GM23338 (cell line): Measurements from ENCODE around the gene TTC8. TPM values are rescaled to one million over a fixed set of nuclear protein-coding genes. Genes with fewer than 3 reads are reported as not detected.

ENCODE experiments used
- ATAC-seq: fragments of 200-7000 bp; cut with Tn5 transposase; 3 replicates; pipeline ENCODE4 v1.9.1; 2020
- DNase-seq: peaks from one replicate; pipeline ENCODE4 v3.0.0-alpha.2; 2015; ENCODE audit warnings: low spot score
- H2AFZ ChIP-seq: fragments of 200-600 bp; sonication (generic); 2 replicates; pipeline ENCODE4 v1.8.0; 2016; ENCODE audit warnings: antibody characterized with exemption, mild to moderate bottlenecking, moderate library complexity
- H3F3A ChIP-seq: fragments of 200-600 bp; sonication (generic); replicated peaks from 2 replicates; pipeline ENCODE4 v1.8.0; 2017; ENCODE audit warnings: antibody characterized with exemption, mixed run types, low read depth
- H3K27ac ChIP-seq: fragments of 200-600 bp; sonication (generic); 2 replicates; pipeline ENCODE4 v1.6.1; 2016; ENCODE audit warnings: low read depth
- H3K27me3 ChIP-seq: fragments of 200-600 bp; sonication (generic); 2 replicates; pipeline ENCODE4 v1.8.0; 2016; ENCODE audit warnings: mild to moderate bottlenecking, mixed run types, moderate library complexity; ENCODE audit not compliant: insufficient read depth
- H3K36me3 ChIP-seq: fragments of 200-600 bp; sonication (generic); 2 replicates; pipeline ENCODE4 v1.8.0; 2016; ENCODE audit warnings: mild to moderate bottlenecking; ENCODE audit not compliant: insufficient read depth
- H3K4me1 ChIP-seq: fragments of 200-600 bp; sonication (generic); 2 replicates; pipeline ENCODE4 v1.8.0; 2016; ENCODE audit warnings: mild to moderate bottlenecking, moderate library complexity; ENCODE audit not compliant: insufficient read depth
- H3K4me2 ChIP-seq: fragments of 200-600 bp; sonication (generic); 2 replicates; pipeline ENCODE4 v1.7.1; 2017; ENCODE audit warnings: mixed run types
- H3K4me3 ChIP-seq: fragments of 200-600 bp; sonication (generic); 2 replicates; pipeline ENCODE4 v1.6.1; 2016; ENCODE audit warnings: mixed run types
- H3K79me2 ChIP-seq: fragments of 200-600 bp; sonication (generic); replicated peaks from 2 replicates; pipeline ENCODE4 v1.8.0; 2017; ENCODE audit warnings: mild to moderate bottlenecking; ENCODE audit not compliant: insufficient read depth
- H3K9me2 ChIP-seq: fragments of 200-600 bp; sonication (generic); 2 replicates; pipeline ENCODE4 v1.8.0; 2017; ENCODE audit not compliant: insufficient read depth
- H4K20me1 ChIP-seq: fragments of 200-600 bp; sonication (generic); replicated peaks from 2 replicates; pipeline ENCODE4 v1.8.0; 2017; ENCODE audit warnings: mild to moderate bottlenecking; ENCODE audit not compliant: insufficient read depth
- H3K27ac Mint-ChIP-seq: 2 replicates; pipeline ENCODE4 v1.8.0; 2020; ENCODE audit warnings: inconsistent platforms, mild to moderate bottlenecking, moderate library complexity, mixed read lengths
- H3K27me3 Mint-ChIP-seq: 3 replicates; pipeline ENCODE4 v1.8.0; 2022; ENCODE audit warnings: low read depth, mild to moderate bottlenecking, moderate library complexity, mixed read lengths, inconsistent platforms; ENCODE audit not compliant: insufficient read depth, poor library complexity
- H3K36me3 Mint-ChIP-seq: 3 replicates; pipeline ENCODE4 v1.8.0; 2021; ENCODE audit warnings: low read depth, mild to moderate bottlenecking, inconsistent platforms, moderate library complexity, mixed read lengths
- H3K4me1 Mint-ChIP-seq: 3 replicates; pipeline ENCODE4 v1.8.0; 2020; ENCODE audit warnings: mild to moderate bottlenecking, inconsistent platforms, mixed read lengths
- H3K4me3 Mint-ChIP-seq: 3 replicates; pipeline ENCODE4 v1.8.0; 2021; ENCODE audit warnings: moderate library complexity, mild to moderate bottlenecking, inconsistent platforms, mixed read lengths
- H3K9me3 Mint-ChIP-seq: 3 replicates; pipeline ENCODE4 v1.8.0; 2020; ENCODE audit warnings: moderate library complexity, mild to moderate bottlenecking, inconsistent platforms, mixed read lengths
- ETS1 ChIP-seq: IDR thresholded peaks from 2 replicates; pipeline ENCODE4 v1.6.1; 2016; ENCODE audit warnings: antibody characterized with exemption
- EZH2phosphoT487 ChIP-seq: fragments of 200-600 bp; sonication (generic); IDR thresholded peaks from one replicate; pipeline ENCODE4 v1.8.1; 2018; ENCODE audit warnings: antibody characterized with exemption; ENCODE audit not compliant: unreplicated experiment
- NANOG ChIP-seq: IDR thresholded peaks from 2 replicates; pipeline ENCODE4 v1.6.1; 2016; ENCODE audit warnings: antibody characterized with exemption, borderline replicate concordance
- REST ChIP-seq: IDR thresholded peaks from one replicate; pipeline ENCODE4 v1.6.1; 2018; ENCODE audit warnings: antibody characterized with exemption; ENCODE audit not compliant: unreplicated experiment
- ZNF462 ChIP-seq: fragments of 250-450 bp; sonication (Bioruptor Pico); IDR thresholded peaks from 2 replicates; pipeline ENCODE4 v1.5.0; 2020; ENCODE audit warnings: mild to moderate bottlenecking, moderate library complexity
- polyA plus RNA-seq: library from polyadenylated mRNA; unstranded; fragments of >200 nt; fragmentation: Nextera tagmentation; extraction: Ambion mirVana; gene quantifications from 2 replicates; pipeline ENCODE4 v1.2.1, GENCODE V29; 2016
- total RNA-seq: library from RNA; depleted of rRNA; stranded (reverse); fragments of >200 nt; shearing (Covaris generic); gene quantifications from 2 replicates; pipeline ENCODE4 v1.2.3, GENCODE V29; 2014

Gene TTC8
- total and polyA plus RNA-seq, 2 experiments from 2014 or later = 7.5 to 10.5 TPM

- TF ChIP-seq ZNF462 (CRISPR knock-in tag) = no peak
- no peak for TF ChIP-seq ETS1
- no peak for TF ChIP-seq EZH2phosphoT487
- TF ChIP-seq NANOG = no peak
Measured at GRCh38 chr14:88877192-88877591, 52.7 kb downstream of the TTC8 start (continued).

- Histone ChIP-seq H2AFZ (no peak overlapping the region), H3K9me2 (no peaks in the 10 kb centered on the region), H3F3A (no peaks in the 10 kb centered on the region), H3K79me2 (no peaks in the 10 kb centered on the region), H3K27ac (no peak overlapping the region), H4K20me1 (no peaks in the 10 kb centered on the region), H3K4me2 (no peak overlapping the region), H3K27me3 (no peaks in the 10 kb centered on the region), H3K36me3 (no peaks in the 10 kb centered on the region), H3K4me1 (no peaks in the 10 kb centered on the region), H3K4me3 (no peak overlapping the region)
- Mint-ChIP-seq H3K4me1 (no peaks in the 10 kb centered on the region), H3K27me3 (no peaks in the 10 kb centered on the region), H3K9me3 (peaks cover 18% of the 10 kb centered on the region; the same call in 2 of the 3 replicates), H3K27ac (no peak overlapping the region), H3K36me3 (peaks cover 25% of the 10 kb centered on the region), H3K4me3 (no peak overlapping the region)
- DNase-seq = no peak
- ATAC-seq = no peak
- TF ChIP-seq ZNF462 (CRISPR knock-in tag) (no peak), REST (no peak)
Measured at GRCh38 chr14:88879022-88879421, 54.6 kb downstream of the TTC8 start.
